Neural cell (in vitro differentiated cells): ENCODE data around the gene ELMO1.

Experiments
- CTCF ChIP-seq: fragments of 450-650 bp; IDR thresholded peaks from 2 replicates; pipeline ENCODE4 v1.5.1; 2014; ENCODE audit warnings: antibody characterized with exemption, mild to moderate bottlenecking, moderate library complexity; ENCODE audit not compliant: poor library complexity, severe bottlenecking
- EP300 ChIP-seq: fragments of 450-650 bp; conservative IDR thresholded peaks from 2 replicates; pipeline ENCODE4 v1.6.1; 2014; ENCODE audit warnings: antibody characterized with exemption, mild to moderate bottlenecking, moderate library complexity; ENCODE audit not compliant: poor library complexity, severe bottlenecking
- MXI1 ChIP-seq: fragments of 450-650 bp; conservative IDR thresholded peaks from 2 replicates; pipeline ENCODE4 v1.6.1; 2014; ENCODE audit warnings: antibody characterized with exemption, mild to moderate bottlenecking; ENCODE audit not compliant: poor library complexity, severe bottlenecking
- RAD21 ChIP-seq: fragments of 450-650 bp; conservative IDR thresholded peaks from 2 replicates; pipeline ENCODE4 v1.6.1; 2014; ENCODE audit warnings: antibody characterized with exemption, mild to moderate bottlenecking, moderate library complexity
- SMC3 ChIP-seq: fragments of 450-650 bp; conservative IDR thresholded peaks from 2 replicates; pipeline ENCODE4 v1.6.1; 2014; ENCODE audit warnings: antibody characterized with exemption, mild to moderate bottlenecking, moderate library complexity; ENCODE audit not compliant: poor library complexity

GRCh38 chr7:37432281-37432920 lies 16.3 kb downstream of the ELMO1 start:
- TF ChIP-seq SMC3 = no peak
- no peak for TF ChIP-seq CTCF
- no peak for TF ChIP-seq RAD21
- no peak for TF ChIP-seq EP300
- no peak for TF ChIP-seq MXI1
